ENCODE data around the gene HS6ST2.

GRCh38 chrX:132708529-132708928 lies 249.9 kb downstream of the HS6ST2 start:
- TF ChIP-seq, protein P1, sequence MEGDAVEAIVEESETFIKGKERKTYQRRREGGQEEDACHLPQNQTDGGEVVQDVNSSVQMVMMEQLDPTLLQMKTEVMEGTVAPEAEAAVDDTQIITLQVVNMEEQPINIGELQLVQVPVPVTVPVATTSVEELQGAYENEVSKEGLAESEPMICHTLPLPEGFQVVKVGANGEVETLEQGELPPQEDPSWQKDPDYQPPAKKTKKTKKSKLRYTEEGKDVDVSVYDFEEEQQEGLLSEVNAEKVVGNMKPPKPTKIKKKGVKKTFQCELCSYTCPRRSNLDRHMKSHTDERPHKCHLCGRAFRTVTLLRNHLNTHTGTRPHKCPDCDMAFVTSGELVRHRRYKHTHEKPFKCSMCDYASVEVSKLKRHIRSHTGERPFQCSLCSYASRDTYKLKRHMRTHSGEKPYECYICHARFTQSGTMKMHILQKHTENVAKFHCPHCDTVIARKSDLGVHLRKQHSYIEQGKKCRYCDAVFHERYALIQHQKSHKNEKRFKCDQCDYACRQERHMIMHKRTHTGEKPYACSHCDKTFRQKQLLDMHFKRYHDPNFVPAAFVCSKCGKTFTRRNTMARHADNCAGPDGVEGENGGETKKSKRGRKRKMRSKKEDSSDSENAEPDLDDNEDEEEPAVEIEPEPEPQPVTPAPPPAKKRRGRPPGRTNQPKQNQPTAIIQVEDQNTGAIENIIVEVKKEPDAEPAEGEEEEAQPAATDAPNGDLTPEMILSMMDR (conservative IDR thresholded peaks at IDR 0.05): no peak
- TF ChIP-seq ZFX (IDR thresholded peaks at IDR 0.05): no peak
